Measurements from ENCODE around the gene PLD4. TPM values are rescaled to one million over a fixed set of nuclear protein-coding genes. Genes with fewer than 3 reads are reported as not detected.

Gene PLD4
- polyA plus RNA-seq, 6 donors from 2014 or later, result 77.4 to 264 (median 182) TPM

DNA sequence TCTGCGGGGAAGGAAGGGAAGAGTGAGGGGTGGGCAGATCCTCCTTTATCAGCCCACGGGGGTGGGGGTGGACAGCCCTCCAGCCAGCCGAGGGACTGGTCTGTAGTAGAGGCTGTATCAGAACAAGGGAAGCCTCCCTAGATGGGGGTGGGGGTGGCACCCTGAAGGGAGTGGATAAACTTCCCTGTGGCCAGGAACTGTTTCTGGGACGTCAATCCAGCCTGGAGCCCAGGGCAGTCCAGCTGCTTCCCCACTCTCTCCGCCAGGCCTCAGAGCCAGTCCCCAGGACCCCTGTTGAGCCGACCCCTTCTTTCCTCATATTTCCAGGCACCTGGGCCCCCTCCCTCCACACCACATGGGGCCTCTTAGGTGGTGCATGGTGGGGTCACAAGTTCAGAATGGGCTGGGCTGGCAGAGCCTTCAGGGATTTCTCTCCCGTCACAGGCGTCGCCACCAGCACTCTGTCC, 6.7 kb downstream of the PLD4 start:
- Mint-ChIP-seq H3K36me3 (no peaks in the 10 kb centered on the region), H3K27me3 (peaks cover 0 to 8% (median 0%) of the 10 kb centered on the region in 3 donors), H3K4me1 (peaks cover 27 to 42% (median 30%) of the 10 kb centered on the region in 3 donors), H3K27ac (no peak overlapping the region), H3K4me3 (peak overlapping the region in 1 of 8 donors; percentile 43), H3K9me3 (no peaks in the 10 kb centered on the region)
- no peak for DNase-seq
- ATAC-seq (ENCODE audit: low read depth in 2 of 2), result no peak

DNA sequence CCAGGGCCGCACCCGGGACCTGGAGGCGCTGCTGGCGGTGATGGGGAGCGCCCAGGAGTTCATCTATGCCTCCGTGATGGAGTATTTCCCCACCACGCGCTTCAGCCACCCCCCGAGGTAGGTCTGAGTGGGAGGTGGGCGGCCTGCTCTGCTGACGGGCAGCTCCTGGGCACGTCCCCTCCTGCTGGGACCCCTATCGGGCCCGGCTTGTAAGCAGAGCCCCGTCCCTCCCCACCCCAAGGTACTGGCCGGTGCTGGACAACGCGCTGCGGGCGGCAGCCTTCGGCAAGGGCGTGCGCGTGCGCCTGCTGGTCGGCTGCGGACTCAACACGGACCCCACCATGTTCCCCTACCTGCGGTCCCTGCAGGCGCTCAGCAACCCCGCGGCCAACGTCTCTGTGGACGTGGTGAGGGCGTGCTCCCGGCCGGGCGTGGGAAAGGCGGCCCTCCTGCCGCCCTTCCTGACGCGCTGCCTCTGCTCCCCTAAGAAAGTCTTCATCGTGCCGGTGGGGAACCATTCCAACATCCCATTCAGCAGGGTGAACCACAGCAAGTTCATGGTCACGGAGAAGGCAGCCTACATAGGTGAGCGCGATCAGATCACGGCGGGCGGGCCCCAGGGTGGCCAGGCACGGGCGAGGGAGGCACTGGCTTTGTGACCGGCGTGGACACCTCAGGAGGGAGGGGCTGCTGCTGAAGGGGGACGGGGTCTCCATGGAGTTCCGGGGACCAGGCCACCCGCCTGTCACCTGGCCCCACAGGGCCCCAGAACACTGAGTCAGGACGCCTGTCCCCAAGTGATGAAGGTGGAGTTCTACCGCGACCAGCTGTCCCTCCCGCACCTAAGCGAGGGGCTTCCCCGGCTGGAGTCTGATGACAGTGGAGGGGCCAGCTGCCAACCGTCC, 7.3 kb downstream of the PLD4 start:
- H3K27ac Mint-ChIP-seq, result no peak overlapping the region
- H3K27me3 Mint-ChIP-seq, result peaks cover 0 to 8% (median 0%) of the 10 kb centered on the region in 3 donors
- peaks cover 20 to 38% (median 26%) of the 10 kb centered on the region in 3 donors for H3K4me1 Mint-ChIP-seq
- H3K4me3 Mint-ChIP-seq, result peak overlapping the region in 4 of 8 donors; percentile 22 to 51 (median 42)
- H3K9me3 Mint-ChIP-seq, result no peaks in the 10 kb centered on the region
- DNase-seq (no peak), ATAC-seq (ENCODE audit: low read depth in 2 of 2) (no peak)
- H3K36me3 Mint-ChIP-seq, result no peaks in the 10 kb centered on the region

DNA sequence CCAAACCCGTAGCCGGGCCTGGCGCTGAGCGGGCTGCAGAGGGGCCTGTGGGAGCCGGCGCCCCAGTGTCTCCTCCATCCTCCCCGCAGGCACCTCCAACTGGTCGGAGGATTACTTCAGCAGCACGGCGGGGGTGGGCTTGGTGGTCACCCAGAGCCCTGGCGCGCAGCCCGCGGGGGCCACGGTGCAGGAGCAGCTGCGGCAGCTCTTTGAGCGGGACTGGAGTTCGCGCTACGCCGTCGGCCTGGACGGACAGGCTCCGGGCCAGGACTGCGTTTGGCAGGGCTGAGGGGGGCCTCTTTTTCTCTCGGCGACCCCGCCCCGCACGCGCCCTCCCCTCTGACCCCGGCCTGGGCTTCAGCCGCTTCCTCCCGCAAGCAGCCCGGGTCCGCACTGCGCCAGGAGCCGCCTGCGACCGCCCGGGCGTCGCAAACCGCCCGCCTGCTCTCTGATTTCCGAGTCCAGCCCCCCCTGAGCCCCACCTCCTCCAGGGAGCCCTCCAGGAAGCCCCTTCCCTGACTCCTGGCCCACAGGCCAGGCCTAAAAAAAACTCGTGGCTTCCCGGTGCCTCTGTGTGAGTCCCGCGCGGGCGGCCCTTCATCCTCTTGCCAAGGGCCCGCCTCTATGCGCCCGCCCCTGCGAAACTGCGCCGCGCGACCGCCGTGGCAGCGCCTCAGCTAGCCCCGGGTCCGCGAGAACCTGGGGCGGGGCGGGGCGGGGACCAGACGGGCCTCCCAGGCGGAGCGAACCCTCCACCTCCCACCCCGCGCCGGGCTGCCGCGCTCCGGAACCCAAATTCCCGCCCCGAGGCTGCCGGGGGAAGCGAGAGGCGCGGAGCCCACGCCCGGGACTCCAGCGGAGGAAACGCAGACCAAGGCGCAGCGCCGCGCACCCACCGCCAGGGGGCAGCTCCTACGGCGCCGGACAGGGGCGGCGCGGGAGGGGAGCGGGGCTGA, 8.3 kb downstream of the PLD4 start:
- DNase-seq, result peak; percentile 79
- H3K9me3 Mint-ChIP-seq, result no peaks in the 10 kb centered on the region
- H3K4me1 Mint-ChIP-seq, result peaks cover 13 to 30% (median 19%) of the 10 kb centered on the region in 3 donors
- no peaks in the 10 kb centered on the region for H3K36me3 Mint-ChIP-seq
- H3K27ac Mint-ChIP-seq, result peak overlapping the region in 3 of 6 donors; percentile 28 to 69 (median 29)
- ATAC-seq (ENCODE audit: low read depth in 2 of 2), result peak; percentile 87 to 90
- H3K4me3 Mint-ChIP-seq, result peak overlapping the region in 7 of 8 donors; percentile 56 to 81 (median 72)
- H3K27me3 Mint-ChIP-seq, result peaks cover 0 to 8% (median 0%) of the 10 kb centered on the region in 3 donors

DNA sequence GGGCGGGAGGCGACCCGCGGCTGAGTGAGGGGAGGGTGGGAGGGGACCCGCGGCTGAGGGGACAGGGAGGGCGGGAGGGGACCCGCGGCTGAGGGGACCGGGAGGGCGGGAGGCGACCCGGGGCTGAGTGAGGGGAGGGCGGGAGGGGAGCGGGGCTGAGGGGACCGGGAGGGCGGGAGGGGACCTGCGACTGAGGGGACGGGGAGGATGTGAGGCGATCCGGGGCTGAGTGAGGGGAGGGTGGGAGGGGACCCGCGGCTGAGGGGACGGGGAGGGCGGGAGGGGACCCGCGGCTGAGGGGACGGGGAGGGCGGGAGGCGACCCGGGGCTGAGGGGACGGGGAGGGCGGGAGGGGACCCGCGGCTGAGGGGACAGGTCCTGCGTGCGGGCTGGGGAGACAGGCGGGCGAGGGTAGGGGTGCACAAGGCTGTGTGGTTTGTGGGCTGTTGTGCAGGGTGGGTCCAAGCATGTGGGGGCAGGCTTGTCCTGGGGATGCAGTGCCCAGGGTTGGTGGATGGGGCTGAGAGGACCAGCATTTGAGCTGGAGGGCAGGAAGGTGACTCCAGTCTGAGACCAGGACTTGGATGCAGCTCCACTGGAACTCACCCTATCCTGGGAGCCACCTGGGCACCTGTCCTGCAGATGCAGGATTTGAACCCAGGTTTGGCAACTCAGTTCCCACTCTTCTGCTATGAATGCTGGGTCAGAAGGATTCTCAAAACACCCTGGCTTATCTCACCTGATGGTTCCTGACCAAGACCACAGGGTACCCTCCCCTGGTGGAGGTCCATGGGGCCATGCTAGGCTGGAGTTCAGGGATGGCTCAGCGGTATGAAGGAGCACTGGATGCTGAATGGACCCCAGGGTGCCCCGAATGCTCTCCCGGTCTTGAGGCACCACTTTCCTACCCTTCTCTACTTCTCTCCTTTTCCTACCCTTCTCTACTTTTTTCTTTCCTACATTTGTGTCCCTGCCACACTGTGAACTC, 9.4 kb downstream of the PLD4 start:
- Mint-ChIP-seq H3K4me3 (peak overlapping the region in 7 of 8 donors; percentile 30 to 90 (median 75)), H3K27me3 (peaks cover 0 to 8% (median 0%) of the 10 kb centered on the region in 3 donors), H3K36me3 (no peaks in the 10 kb centered on the region), H3K9me3 (no peaks in the 10 kb centered on the region), H3K27ac (peak overlapping the region in 1 of 6 donors; percentile 47), H3K4me1 (peaks cover 13 to 21% (median 13%) of the 10 kb centered on the region in 3 donors)
- ATAC-seq (ENCODE audit: low read depth in 2 of 2), result no peak
- DNase-seq, result no peak

DNA sequence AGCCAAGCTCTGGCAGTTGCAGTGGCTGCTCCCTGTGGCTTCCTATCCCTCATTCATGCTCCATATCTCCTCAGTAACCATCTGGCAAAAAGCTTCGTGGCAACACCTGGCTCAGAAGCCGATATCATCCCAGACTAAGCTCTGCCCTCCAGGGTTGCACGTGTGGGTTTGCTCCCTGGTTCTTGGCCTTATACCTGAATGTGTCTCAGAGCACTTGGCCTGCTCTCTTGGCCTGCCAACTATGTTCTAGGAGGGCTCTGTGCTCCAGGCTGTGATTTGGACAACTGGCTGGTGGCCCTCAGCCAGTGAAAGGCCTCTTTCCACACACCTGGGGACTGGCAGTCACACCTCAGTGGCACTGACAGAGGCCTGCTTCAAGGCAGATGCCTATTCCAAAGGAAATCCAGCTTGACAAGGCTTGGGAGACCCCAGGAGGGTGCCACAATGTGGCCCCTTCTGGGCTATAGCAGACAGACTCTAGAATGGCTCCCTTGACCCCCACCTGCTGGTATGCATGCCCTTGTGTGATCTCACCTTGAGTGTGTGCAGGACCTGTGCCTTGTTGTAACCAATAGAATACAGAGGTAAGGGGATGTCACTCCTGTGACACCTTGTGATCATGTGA, 10.5 kb downstream of the PLD4 start:
- no peaks in the 10 kb centered on the region for H3K9me3 Mint-ChIP-seq
- DNase-seq (no peak), ATAC-seq (ENCODE audit: low read depth in 2 of 2) (no peak)
- H3K36me3 Mint-ChIP-seq, result no peaks in the 10 kb centered on the region
- H3K27ac Mint-ChIP-seq, result peak overlapping the region in 4 of 6 donors; percentile 11 to 47 (median 32)
- peaks cover 0 to 8% (median 0%) of the 10 kb centered on the region in 3 donors for H3K27me3 Mint-ChIP-seq
- H3K4me1 Mint-ChIP-seq, result peaks cover 11 to 21% (median 13%) of the 10 kb centered on the region in 3 donors
- H3K4me3 Mint-ChIP-seq, result peak overlapping the region in 6 of 8 donors; percentile 73 to 90 (median 76)

DNA sequence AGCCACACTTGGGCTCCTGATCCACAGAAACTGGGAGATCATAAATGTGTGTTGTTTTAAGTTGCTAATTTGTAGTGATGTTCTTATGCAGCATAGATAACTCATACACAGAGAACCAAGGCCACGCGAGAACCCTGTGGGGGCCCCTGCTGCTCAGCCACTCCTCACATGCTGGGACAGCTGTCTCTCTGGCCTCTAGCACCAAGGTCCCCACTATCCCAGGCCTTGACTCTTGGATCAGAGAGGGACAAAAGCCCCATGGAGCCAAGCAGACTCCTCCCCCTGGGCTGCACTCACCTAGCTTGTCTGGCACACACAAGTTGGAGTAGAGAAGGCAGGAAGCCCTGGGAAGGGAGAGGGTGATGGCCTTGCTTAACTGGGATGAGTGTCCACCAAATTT, 11.3 kb downstream of the PLD4 start:
- Mint-ChIP-seq H3K4me1 (peaks cover 11 to 21% (median 13%) of the 10 kb centered on the region in 3 donors), H3K27ac (no peak overlapping the region), H3K9me3 (no peaks in the 10 kb centered on the region), H3K4me3 (peak overlapping the region in 1 of 8 donors; percentile 43), H3K27me3 (peaks cover 0 to 8% (median 0%) of the 10 kb centered on the region in 3 donors), H3K36me3 (no peaks in the 10 kb centered on the region)
- no peak for ATAC-seq (ENCODE audit: low read depth in 2 of 2)
- no peak for DNase-seq

DNA sequence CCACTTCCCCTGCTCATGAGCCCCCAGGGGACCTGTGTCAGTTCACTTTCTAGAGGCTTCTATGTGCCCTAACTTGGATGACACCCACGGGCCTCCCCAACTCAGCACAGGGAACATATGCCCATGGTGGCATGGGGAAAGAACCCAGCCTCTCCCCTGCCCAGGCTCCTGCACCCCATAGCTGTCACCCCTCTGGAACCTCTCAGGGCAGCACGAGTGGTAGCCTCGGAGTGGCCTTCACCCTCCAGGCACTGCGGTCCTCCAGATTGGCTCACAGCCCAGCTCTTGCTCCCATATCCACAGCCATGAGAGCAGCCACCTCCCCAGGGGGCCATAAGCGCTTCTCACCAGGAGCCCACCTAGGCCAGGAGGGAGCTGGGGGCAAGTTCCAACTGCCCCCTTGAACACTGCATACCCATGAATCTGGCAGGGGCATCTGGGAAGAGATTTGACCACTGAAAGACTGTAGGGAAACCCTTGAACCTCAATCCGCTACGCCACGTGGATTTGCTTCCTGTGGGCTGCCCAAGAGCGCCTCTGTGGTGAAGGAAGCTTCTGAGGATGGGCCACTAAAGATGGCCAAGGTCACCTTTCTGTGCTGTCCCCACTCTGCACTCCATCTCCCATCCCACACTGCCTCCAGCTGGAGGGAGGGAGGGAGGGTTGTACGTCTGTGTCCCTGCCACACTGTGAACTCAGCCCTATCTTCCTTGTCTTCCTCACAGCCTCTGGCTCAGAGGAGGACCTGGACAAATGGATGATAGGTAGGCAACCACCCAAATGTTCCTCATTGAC, 11.9 kb downstream of the PLD4 start:
- peaks cover 11 to 21% (median 13%) of the 10 kb centered on the region in 3 donors for H3K4me1 Mint-ChIP-seq
- peaks cover 0 to 8% (median 0%) of the 10 kb centered on the region in 3 donors for H3K27me3 Mint-ChIP-seq
- no peaks in the 10 kb centered on the region for H3K36me3 Mint-ChIP-seq
- H3K27ac Mint-ChIP-seq, result peak overlapping the region in 1 of 6 donors; percentile 49
- H3K9me3 Mint-ChIP-seq, result no peaks in the 10 kb centered on the region
- no peak for ATAC-seq (ENCODE audit: low read depth in 2 of 2)
- H3K4me3 Mint-ChIP-seq, result peak overlapping the region in 2 of 8 donors; percentile 26 to 44
- DNase-seq, result no peak

DNA sequence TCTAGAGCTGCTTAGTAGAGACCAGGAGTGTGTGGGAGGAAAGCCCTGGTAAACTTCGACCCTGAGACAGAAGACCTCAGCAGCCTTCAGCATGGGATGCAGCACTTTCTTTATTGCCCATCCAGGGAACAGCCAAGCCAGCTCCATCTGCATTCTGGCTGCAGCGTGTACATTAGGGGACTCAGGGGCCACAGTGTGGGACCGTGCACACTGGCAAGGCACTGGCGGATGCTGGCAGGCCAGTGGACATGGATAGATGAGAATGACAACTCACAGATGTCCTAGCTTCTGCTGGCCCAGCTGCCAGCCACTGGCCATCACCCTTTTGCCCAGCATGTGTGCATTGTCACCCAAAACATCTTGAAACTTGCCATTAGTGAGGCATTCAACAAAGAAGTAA, 12.5 kb downstream of the PLD4 start:
- H3K27me3 Mint-ChIP-seq, result peaks cover 0 to 8% (median 0%) of the 10 kb centered on the region in 3 donors
- H3K4me3 Mint-ChIP-seq, result peak overlapping the region in 1 of 8 donors; percentile 26
- DNase-seq, result no peak
- no peaks in the 10 kb centered on the region for H3K9me3 Mint-ChIP-seq
- H3K4me1 Mint-ChIP-seq, result peaks cover 11 to 21% (median 13%) of the 10 kb centered on the region in 3 donors
- no peak for ATAC-seq (ENCODE audit: low read depth in 2 of 2)
- no peaks in the 10 kb centered on the region for H3K36me3 Mint-ChIP-seq
- H3K27ac Mint-ChIP-seq, result peak overlapping the region in 1 of 6 donors; percentile 49

DNA sequence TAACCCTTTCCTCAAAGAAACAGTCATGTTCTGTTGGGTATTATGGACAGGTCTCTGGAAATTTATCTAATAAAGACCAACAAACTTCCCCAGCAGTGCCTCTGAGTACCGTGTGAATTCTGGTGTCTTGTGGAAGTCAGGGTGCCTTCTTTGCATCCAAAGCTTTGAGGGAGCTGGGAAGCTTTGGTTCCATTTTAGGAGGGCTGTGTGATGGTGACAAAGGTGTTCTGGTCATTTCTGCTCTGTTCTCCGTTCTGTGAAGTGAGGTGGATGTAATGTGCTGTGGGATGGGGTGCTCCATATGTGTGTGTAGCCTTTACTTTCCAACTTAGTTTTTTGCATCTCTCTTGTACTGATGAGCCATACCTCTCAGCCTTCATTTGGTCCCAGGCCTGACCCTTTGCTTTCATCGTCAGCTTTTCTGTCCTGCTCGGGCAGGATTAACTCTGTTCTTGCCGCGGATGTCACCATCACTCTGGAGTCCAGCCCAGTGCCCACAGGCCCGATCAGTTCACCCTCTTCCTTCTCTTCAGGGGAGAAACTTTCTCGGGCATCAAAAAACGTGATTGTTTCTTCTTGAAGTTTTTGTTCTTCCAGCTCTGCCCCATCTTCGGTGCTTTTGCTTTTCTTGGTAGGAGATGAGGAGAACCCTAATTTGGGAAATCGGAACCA, 13.2 kb downstream of the PLD4 start:
- H3K27me3 Mint-ChIP-seq, result peaks cover 0 to 8% (median 0%) of the 10 kb centered on the region in 3 donors
- DNase-seq (no peak), ATAC-seq (ENCODE audit: low read depth in 2 of 2) (no peak)
- H3K36me3 Mint-ChIP-seq, result no peaks in the 10 kb centered on the region
- H3K4me1 Mint-ChIP-seq, result peaks cover 11 to 20% (median 13%) of the 10 kb centered on the region in 3 donors
- no peak overlapping the region for H3K4me3 Mint-ChIP-seq
- H3K9me3 Mint-ChIP-seq, result no peaks in the 10 kb centered on the region
- peak overlapping the region in 3 of 6 donors; percentile 37 to 80 (median 52) for H3K27ac Mint-ChIP-seq

DNA sequence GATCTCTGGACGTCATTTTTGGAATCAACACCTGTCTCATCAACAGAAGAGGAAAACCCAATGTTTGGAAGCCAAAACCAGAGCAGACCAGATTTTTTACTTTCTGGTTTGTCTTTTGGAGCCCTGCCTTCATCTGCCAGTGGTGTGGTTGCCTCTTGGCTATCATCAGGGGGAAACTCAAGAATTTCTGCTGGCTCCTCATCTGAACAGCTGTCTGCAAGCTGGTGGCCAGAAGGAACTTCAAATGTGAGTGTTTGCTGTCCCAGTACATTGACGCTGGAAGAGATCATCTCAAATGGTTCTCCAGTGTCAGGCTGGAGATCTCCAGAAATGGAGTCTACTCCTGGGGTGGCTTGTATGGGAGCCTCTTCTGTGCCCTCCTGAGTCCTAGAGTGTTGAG, 13.8 kb downstream of the PLD4 start:
- ATAC-seq (ENCODE audit: low read depth in 2 of 2), result no peak
- Mint-ChIP-seq H3K36me3 (no peaks in the 10 kb centered on the region), H3K9me3 (no peaks in the 10 kb centered on the region), H3K4me1 (peaks cover 9 to 15% (median 11%) of the 10 kb centered on the region in 3 donors), H3K27me3 (peaks cover 0 to 8% (median 0%) of the 10 kb centered on the region in 3 donors), H3K4me3 (no peak overlapping the region), H3K27ac (peak overlapping the region in 1 of 6 donors; percentile 52)
- no peak for DNase-seq

DNA sequence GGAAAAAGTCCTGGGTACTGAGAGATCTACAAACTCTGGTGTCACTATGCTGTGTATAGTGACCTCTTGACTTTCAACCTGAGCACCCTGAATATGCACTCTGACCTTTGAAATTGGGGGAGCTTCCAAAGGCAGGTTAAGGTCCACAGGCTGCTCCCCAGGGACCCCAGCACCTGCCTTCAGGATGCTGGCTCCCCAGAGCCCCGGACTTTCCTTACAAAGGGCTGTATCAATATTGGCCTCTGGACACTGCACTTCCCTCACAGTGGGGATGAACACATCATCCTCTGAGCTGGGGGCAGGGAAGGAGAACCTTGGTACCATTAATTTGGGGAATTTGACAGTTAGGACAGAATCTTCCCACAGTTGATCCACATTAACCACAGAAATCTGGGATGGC, 14.3 kb downstream of the PLD4 start:
- Mint-ChIP-seq H3K27ac (no peak overlapping the region), H3K9me3 (no peaks in the 10 kb centered on the region), H3K4me1 (peaks cover 9 to 15% (median 11%) of the 10 kb centered on the region in 3 donors), H3K27me3 (peaks cover 0 to 8% (median 0%) of the 10 kb centered on the region in 3 donors), H3K36me3 (no peaks in the 10 kb centered on the region), H3K4me3 (no peak overlapping the region)
- DNase-seq, result no peak
- no peak for ATAC-seq (ENCODE audit: low read depth in 2 of 2)
